Keratinocyte (primary cell): Measurements from ENCODE around the gene FOXA1. TPM values are rescaled to one million over a fixed set of nuclear protein-coding genes. Genes with fewer than 3 reads are reported as not detected.

ENCODE experiments used
- DNase-seq: peaks from one replicate; pipeline ENCODE4 v3.0.0-alpha.2; 2011; ENCODE audit warnings: low read depth, missing footprints, low spot score
- FAIRE-seq: peaks from 2 replicates; lab custom pipeline; 2011; peaks lifted over from hg19 to GRCh38; lab: Jason Lieb, UNC
- H2AFZ ChIP-seq: 2 replicates; pipeline ENCODE4 v1.6.0; 2012; ENCODE audit warnings: low read length, control low read depth, inconsistent platforms; ENCODE audit not compliant: control insufficient read depth
- H3K27ac ChIP-seq: 2 replicates; pipeline ENCODE4 v1.5.1; 2011; ENCODE audit warnings: low read length; ENCODE audit not compliant: control insufficient read depth, insufficient read depth
- H3K27me3 ChIP-seq: 3 replicates; pipeline ENCODE4 v1.6.0; 2011; ENCODE audit warnings: low read length; ENCODE audit not compliant: control insufficient read depth, insufficient read depth; ENCODE audit errors: extremely low read depth
- H3K36me3 ChIP-seq, 2 experiments: 2 replicates in 1 of 2; 3 replicates in 1 of 2; pipeline ENCODE4 v1.5.1; 2011; ENCODE audit warnings: low read length in 2 of 2, mild to moderate bottlenecking in 1 of 2; ENCODE audit not compliant: control insufficient read depth in 2 of 2, insufficient read depth in 2 of 2; ENCODE audit errors: extremely low read depth in 1 of 2
- H3K4me1 ChIP-seq: 3 replicates; pipeline ENCODE4 v1.5.1; 2011; ENCODE audit warnings: low read length; ENCODE audit not compliant: control insufficient read depth, insufficient read depth; ENCODE audit errors: extremely low read depth
- H3K4me2 ChIP-seq: 3 replicates; pipeline ENCODE4 v1.6.0; 2011; ENCODE audit warnings: low read depth, low read length; ENCODE audit not compliant: control insufficient read depth, insufficient read depth; ENCODE audit errors: extremely low read depth
- H3K4me3 ChIP-seq, 3 experiments: fragments of 200-600 bp in 1 of 3; sonication (generic) in 1 of 3; 2 replicates in 2 of 3; 3 replicates in 1 of 3; pipeline ENCODE4 v1.5.1; 2011 to 2016; ENCODE audit warnings: low read length in 3 of 3, mild to moderate bottlenecking in 3 of 3, control low read depth in 2 of 3, inconsistent platforms in 1 of 3, low read depth in 1 of 3, mixed read lengths in 1 of 3, mixed run types in 1 of 3, moderate library complexity in 1 of 3; ENCODE audit not compliant: control insufficient read depth in 2 of 3, insufficient read depth in 2 of 3; ENCODE audit errors: extremely low read depth in 1 of 3
- H3K79me2 ChIP-seq: 2 replicates; pipeline ENCODE4 v1.6.0; 2012; ENCODE audit warnings: low read length; ENCODE audit not compliant: control insufficient read depth, insufficient read depth
- H3K9ac ChIP-seq: 3 replicates; pipeline ENCODE4 v1.6.0; 2011; ENCODE audit warnings: low read length; ENCODE audit not compliant: control insufficient read depth, insufficient read depth; ENCODE audit errors: extremely low read depth
- H3K9me1 ChIP-seq: 3 replicates; pipeline ENCODE4 v1.6.0; 2011; ENCODE audit warnings: low read length; ENCODE audit not compliant: control insufficient read depth, insufficient read depth; ENCODE audit errors: extremely low read depth
- H3K9me3 ChIP-seq: 2 replicates; pipeline ENCODE4 v1.5.1; 2012; ENCODE audit warnings: low read depth, low read length; ENCODE audit not compliant: control insufficient read depth
- H4K20me1 ChIP-seq: 3 replicates; pipeline ENCODE4 v1.6.0; 2011; ENCODE audit warnings: low read length; ENCODE audit not compliant: control insufficient read depth, insufficient read depth; ENCODE audit errors: extremely low read depth
- EZH2 ChIP-seq: IDR thresholded peaks from one replicate; pipeline ENCODE4 v1.6.1; 2012; ENCODE audit warnings: inconsistent platforms, mild to moderate bottlenecking, low read length, moderate library complexity
- dilution Hi-C: fragments of 300-500 bp; cut with MboI; formaldehyde crosslinking; loops from one replicate; pipeline ENCODE4 v1.7.0; 2020; ENCODE audit warnings: low sequenced_read_pairs; ENCODE audit not compliant: extremely low pct_ligation_motif_present
- polyA plus RNA-seq, 5 experiments: library from polyadenylated mRNA; depleted of rRNA in 3 of 5; stranded (reverse) in 3 of 5; stranded (forward) in 1 of 5; unstranded in 1 of 5; fragments of >200 nt; gene quantifications; 1 replicate in 1 of 5; 2 replicates in 3 of 5; 3 replicates in 1 of 5; pipeline versions ENCODE4 v1.2.1 to v1.2.3, GENCODE V29; 2011 to 2012; ENCODE audit warnings: missing spikeins in 2 of 5, low read depth in 1 of 5, low replicate concordance in 1 of 5
- TF ChIP-seq, protein P1 (sequence below), 3 experiments: IDR thresholded peaks in 1 of 3; conservative IDR thresholded peaks in 1 of 3; optimal IDR thresholded peaks in 1 of 3; 2 replicates in 2 of 3; 3 replicates in 1 of 3; pipeline versions ENCODE3 to v1.5.1; 2011; ENCODE audit warnings: low read length in 3 of 3, mild to moderate bottlenecking in 3 of 3, moderate library complexity in 2 of 3, control low read depth in 1 of 3, inconsistent platforms in 1 of 3; ENCODE audit not compliant: insufficient read depth in 2 of 3; ENCODE audit errors: extremely low read depth in 1 of 3

FOXA1 gene
- polyA plus RNA-seq, 1 donor (not counting 4 experiments of a cell fraction or from before 2014, with no cell fraction given): 0.85 TPM

DNA sequence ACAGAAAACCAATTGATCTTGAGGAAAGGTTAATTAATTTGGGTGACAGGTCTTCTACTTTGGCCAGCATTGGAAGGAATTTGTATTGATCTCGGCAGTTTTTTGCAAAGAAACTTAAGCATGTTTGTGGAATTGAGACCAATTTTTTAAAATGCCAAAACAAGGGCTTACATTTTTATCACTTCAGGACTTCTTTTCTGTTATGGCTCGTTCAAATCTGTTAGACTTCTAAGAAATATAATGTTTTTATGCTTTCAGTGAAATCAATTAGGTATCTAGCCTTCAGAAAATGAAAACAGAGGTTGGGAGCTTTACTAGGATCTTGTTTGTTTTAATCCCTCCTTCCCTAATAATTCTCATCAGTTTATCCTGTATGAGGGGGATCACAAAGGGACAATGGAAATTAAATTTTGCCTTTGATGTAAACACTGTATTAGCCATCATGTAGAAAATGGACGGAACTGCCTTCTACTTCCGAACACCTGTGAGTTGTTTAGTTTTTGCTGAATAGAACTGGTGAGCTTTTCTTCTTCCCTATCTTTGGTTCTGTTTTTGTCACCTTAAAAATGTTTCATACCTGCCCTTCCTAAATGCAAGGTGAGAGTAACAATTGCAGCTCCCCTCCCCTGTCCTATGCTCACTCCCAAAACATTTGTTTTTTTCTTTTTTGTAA lies 7.8 kb downstream of the FOXA1 start:
- dilution Hi-C loops: no loop called here
- peaks cover 3% of the 10 kb centered on the region for H3K4me1 ChIP-seq
- H3K27ac ChIP-seq: no peak overlapping the region
- H3K27me3 ChIP-seq: peaks cover 85% of the 10 kb centered on the region
- no peaks in the 10 kb centered on the region for H3K79me2 ChIP-seq
- TF ChIP-seq, protein P1, sequence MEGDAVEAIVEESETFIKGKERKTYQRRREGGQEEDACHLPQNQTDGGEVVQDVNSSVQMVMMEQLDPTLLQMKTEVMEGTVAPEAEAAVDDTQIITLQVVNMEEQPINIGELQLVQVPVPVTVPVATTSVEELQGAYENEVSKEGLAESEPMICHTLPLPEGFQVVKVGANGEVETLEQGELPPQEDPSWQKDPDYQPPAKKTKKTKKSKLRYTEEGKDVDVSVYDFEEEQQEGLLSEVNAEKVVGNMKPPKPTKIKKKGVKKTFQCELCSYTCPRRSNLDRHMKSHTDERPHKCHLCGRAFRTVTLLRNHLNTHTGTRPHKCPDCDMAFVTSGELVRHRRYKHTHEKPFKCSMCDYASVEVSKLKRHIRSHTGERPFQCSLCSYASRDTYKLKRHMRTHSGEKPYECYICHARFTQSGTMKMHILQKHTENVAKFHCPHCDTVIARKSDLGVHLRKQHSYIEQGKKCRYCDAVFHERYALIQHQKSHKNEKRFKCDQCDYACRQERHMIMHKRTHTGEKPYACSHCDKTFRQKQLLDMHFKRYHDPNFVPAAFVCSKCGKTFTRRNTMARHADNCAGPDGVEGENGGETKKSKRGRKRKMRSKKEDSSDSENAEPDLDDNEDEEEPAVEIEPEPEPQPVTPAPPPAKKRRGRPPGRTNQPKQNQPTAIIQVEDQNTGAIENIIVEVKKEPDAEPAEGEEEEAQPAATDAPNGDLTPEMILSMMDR (optimal IDR thresholded peaks at IDR 0.05 in 1 of 3, IDR thresholded peaks at IDR 0.05 in 1 of 3, conservative IDR thresholded peaks at IDR 0.05 in 1 of 3; ENCODE audit: extremely low read depth in 1 of 3, insufficient read depth in 2 of 3, low read length in 3 of 3): no peak
- TF ChIP-seq EZH2: peak; percentile 84
- no peak overlapping the region for H3K9ac ChIP-seq
- H4K20me1 ChIP-seq: peaks cover 9% of the 10 kb centered on the region
- DNase-seq (no peak), FAIRE-seq (no peak)
- H3K4me2 ChIP-seq: no peak overlapping the region
- H3K9me1 ChIP-seq: no peaks in the 10 kb centered on the region
- no peaks in the 10 kb centered on the region for H3K36me3 ChIP-seq
- no peak overlapping the region for H2AFZ ChIP-seq
- no peaks in the 10 kb centered on the region for H3K9me3 ChIP-seq
- no peak overlapping the region for H3K4me3 ChIP-seq

DNA sequence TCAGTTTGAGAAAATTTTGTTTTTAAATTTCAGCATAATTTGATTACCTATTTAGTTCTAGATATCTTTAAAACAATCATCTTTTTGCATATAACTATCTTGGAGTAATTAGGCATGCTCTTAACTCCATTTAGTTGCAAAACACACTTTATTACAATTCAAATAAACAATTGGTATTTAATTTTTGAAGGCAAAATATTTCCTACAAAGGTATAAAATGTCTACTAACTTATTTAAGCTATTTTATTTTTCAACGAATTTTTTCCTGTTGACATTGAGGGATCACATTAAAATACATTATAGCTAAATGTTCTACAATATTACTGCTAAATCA lies 8.3 kb downstream of the FOXA1 start:
- Histone ChIP-seq H3K4me2 (no peak overlapping the region), H3K4me3 (no peak overlapping the region), H3K36me3 (no peaks in the 10 kb centered on the region), H4K20me1 (peaks cover 9% of the 10 kb centered on the region), H3K9me3 (no peaks in the 10 kb centered on the region), H3K9me1 (no peaks in the 10 kb centered on the region), H3K4me1 (peaks cover 3% of the 10 kb centered on the region), H3K27me3 (peaks cover 80% of the 10 kb centered on the region), H3K9ac (no peak overlapping the region), H2AFZ (no peak overlapping the region), H3K27ac (no peak overlapping the region), H3K79me2 (no peaks in the 10 kb centered on the region)
- TF ChIP-seq EZH2: no peak
- TF ChIP-seq, protein P1 (optimal IDR thresholded peaks at IDR 0.05 in 1 of 3, IDR thresholded peaks at IDR 0.05 in 1 of 3, conservative IDR thresholded peaks at IDR 0.05 in 1 of 3; ENCODE audit: extremely low read depth in 1 of 3, insufficient read depth in 2 of 3, low read length in 3 of 3): no peak
- dilution Hi-C loops: no loop called here
- DNase-seq (no peak), FAIRE-seq (no peak)
